ENCODE measurements around the gene SCGB3A1. TPM values are rescaled to one million over a fixed set of nuclear protein-coding genes. Genes with fewer than 3 reads are reported as not detected.

Gene SCGB3A1
- total and polyA plus RNA-seq, 7 donors, result 0.46 TPM; not detected in 6

GRCh38 chr5:180600554-180601041 is 9.3 kb upstream of the SCGB3A1 start:
- ATAC-seq (no peak), DNase-seq (peak in 1 of 2 donors; percentile 15)
- Histone ChIP-seq H3K36me3 (ENCODE audit: insufficient read depth in 1 of 2, low read depth in 1 of 2) (no peaks in the 10 kb centered on the region), H3K9me3 (no peaks in the 10 kb centered on the region), H3K27me3 (ENCODE audit: insufficient read depth in 3 of 3, low read length in 2 of 3) (peaks cover 0 to 2% (median 0%) of the 10 kb centered on the region in 3 donors), H3K27ac (no peak overlapping the region), H3K4me1 (no peaks in the 10 kb centered on the region), H3K4me3 (no peak overlapping the region)
- no peak for TF ChIP-seq CTCF (IDR thresholded peaks at IDR 0.05)
- WGBS, 3 donors, result 78 to 86% (median 85%) methylated on average over 12 of the region's 12 CpGs
- intact Hi-C loops (cut with DNase I), result no loop called here

GRCh38 chr5:180599981-180600553 is 8.8 kb upstream of the SCGB3A1 start:
- DNase-seq, result peak in 1 of 2 donors; percentile 26
- H3K27ac ChIP-seq, result no peak overlapping the region
- no peaks in the 10 kb centered on the region for H3K4me1 ChIP-seq
- H3K4me3 ChIP-seq, result no peak overlapping the region
- TF ChIP-seq CTCF (IDR thresholded peaks at IDR 0.05), result no peak
- ATAC-seq, result no peak
- H3K27me3 ChIP-seq (ENCODE audit: insufficient read depth in 3 of 3, low read length in 2 of 3), result peaks cover 0 to 2% (median 0%) of the 10 kb centered on the region in 3 donors
- H3K9me3 ChIP-seq, result no peaks in the 10 kb centered on the region
- 59 to 69% (median 63%) methylated on average over 16 of the region's 16 CpGs for WGBS, 3 donors
- intact Hi-C loops (cut with DNase I), result no loop called here
- H3K36me3 ChIP-seq (ENCODE audit: insufficient read depth in 1 of 2, low read depth in 1 of 2), result no peaks in the 10 kb centered on the region

GRCh38 chr5:180599590-180599914 is 8.3 kb upstream of the SCGB3A1 start:
- no peak for TF ChIP-seq CTCF (IDR thresholded peaks at IDR 0.05)
- 87 to 89% (median 89%) methylated on average over 6 of the region's 6 CpGs for WGBS, 3 donors
- no peak for ATAC-seq
- Histone ChIP-seq H3K27ac (no peak overlapping the region), H3K4me3 (no peak overlapping the region), H3K27me3 (ENCODE audit: insufficient read depth in 3 of 3, low read length in 2 of 3) (peaks cover 0 to 2% (median 0%) of the 10 kb centered on the region in 3 donors), H3K4me1 (no peaks in the 10 kb centered on the region), H3K9me3 (no peaks in the 10 kb centered on the region), H3K36me3 (ENCODE audit: insufficient read depth in 1 of 2, low read depth in 1 of 2) (no peaks in the 10 kb centered on the region)
- peak in 1 of 2 donors; percentile 18 for DNase-seq
- intact Hi-C loops (cut with DNase I), result no loop called here

- TF ChIP-seq CTCF (IDR thresholded peaks at IDR 0.05), result no peak
- peak in 1 of 2 donors; percentile 23 for DNase-seq
- no peak overlapping the region for H3K4me3 ChIP-seq
- H3K36me3 ChIP-seq (ENCODE audit: insufficient read depth in 1 of 2, low read depth in 1 of 2), result no peaks in the 10 kb centered on the region
- no peak overlapping the region for H3K27ac ChIP-seq
- ATAC-seq, result no peak
- intact Hi-C loops (cut with DNase I), result no loop called here
- H3K4me1 ChIP-seq, result no peaks in the 10 kb centered on the region
- peaks cover 0 to 2% (median 0%) of the 10 kb centered on the region in 3 donors for H3K27me3 ChIP-seq (ENCODE audit: insufficient read depth in 3 of 3, low read length in 2 of 3)
- H3K9me3 ChIP-seq, result no peaks in the 10 kb centered on the region
- WGBS, 3 donors, result 80 to 84% (median 82%) methylated on average over 16 of the region's 16 CpGs
These were observed 7.7 kb upstream of the SCGB3A1 start for GRCh38 chr5:180598797-180599589.
